HEK293 (cell line): ENCODE measurements around the gene CRACDL.

Experiments used
- ELK4 ChIP-seq: IDR thresholded peaks from 2 replicates; pipeline ENCODE4 v1.6.1; 2011; ENCODE audit warnings: mild to moderate bottlenecking, low read depth, low read length, borderline replicate concordance
- IKZF3 ChIP-seq: fragments of 450-650 bp; IDR thresholded peaks from 2 replicates; pipeline ENCODE4 v1.5.0; 2018; ENCODE audit warnings: missing biosample characterization, mild to moderate bottlenecking, missing genetic modification characterization, moderate library complexity
- MYNN ChIP-seq: fragments of 450-650 bp; formaldehyde crosslinking; IDR thresholded peaks from 2 replicates; pipeline ENCODE4 v1.5.1; 2016; ENCODE audit warnings: missing biosample characterization, missing genetic modification characterization, borderline replicate concordance
- YY1 ChIP-seq: fragments of 450-650 bp; formaldehyde crosslinking; IDR thresholded peaks from 2 replicates; pipeline ENCODE4 v1.5.1; 2018; ENCODE audit warnings: missing biosample characterization, missing genetic modification characterization
- ZBTB6 ChIP-seq: fragments of 450-650 bp; formaldehyde crosslinking; IDR thresholded peaks from 2 replicates; pipeline ENCODE4 v1.5.1; 2017; ENCODE audit warnings: missing biosample characterization, missing genetic modification characterization
- ZNF514 ChIP-seq: fragments of 450-650 bp; formaldehyde crosslinking; IDR thresholded peaks from 2 replicates; pipeline ENCODE4 v1.5.1; 2016; ENCODE audit warnings: missing biosample characterization, missing genetic modification characterization
- ZNF76 ChIP-seq: fragments of 450-650 bp; formaldehyde crosslinking; IDR thresholded peaks from 2 replicates; pipeline ENCODE4; 2016; ENCODE audit warnings: low read depth, missing biosample characterization, missing genetic modification characterization, borderline replicate concordance
- TF ChIP-seq, protein P1 (sequence below): fragments of 450-650 bp; formaldehyde crosslinking; IDR thresholded peaks from 2 replicates; pipeline ENCODE4 v1.5.1; 2016; ENCODE audit warnings: missing biosample characterization, missing genetic modification characterization
- TF ChIP-seq, protein P2 (sequence below): fragments of 450-650 bp; formaldehyde crosslinking; IDR thresholded peaks from 2 replicates; pipeline ENCODE4 v1.5.1; 2016; ENCODE audit warnings: missing biosample characterization, missing genetic modification characterization

- no peak for TF ChIP-seq ZBTB6 (tag by site-specific recombination)
- TF ChIP-seq ZNF514 (tag by site-specific recombination), result no peak
- TF ChIP-seq YY1 (tag by site-specific recombination), result no peak
- TF ChIP-seq, protein P1, sequence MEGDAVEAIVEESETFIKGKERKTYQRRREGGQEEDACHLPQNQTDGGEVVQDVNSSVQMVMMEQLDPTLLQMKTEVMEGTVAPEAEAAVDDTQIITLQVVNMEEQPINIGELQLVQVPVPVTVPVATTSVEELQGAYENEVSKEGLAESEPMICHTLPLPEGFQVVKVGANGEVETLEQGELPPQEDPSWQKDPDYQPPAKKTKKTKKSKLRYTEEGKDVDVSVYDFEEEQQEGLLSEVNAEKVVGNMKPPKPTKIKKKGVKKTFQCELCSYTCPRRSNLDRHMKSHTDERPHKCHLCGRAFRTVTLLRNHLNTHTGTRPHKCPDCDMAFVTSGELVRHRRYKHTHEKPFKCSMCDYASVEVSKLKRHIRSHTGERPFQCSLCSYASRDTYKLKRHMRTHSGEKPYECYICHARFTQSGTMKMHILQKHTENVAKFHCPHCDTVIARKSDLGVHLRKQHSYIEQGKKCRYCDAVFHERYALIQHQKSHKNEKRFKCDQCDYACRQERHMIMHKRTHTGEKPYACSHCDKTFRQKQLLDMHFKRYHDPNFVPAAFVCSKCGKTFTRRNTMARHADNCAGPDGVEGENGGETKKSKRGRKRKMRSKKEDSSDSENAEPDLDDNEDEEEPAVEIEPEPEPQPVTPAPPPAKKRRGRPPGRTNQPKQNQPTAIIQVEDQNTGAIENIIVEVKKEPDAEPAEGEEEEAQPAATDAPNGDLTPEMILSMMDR (tag by site-specific recombination), result no peak
- TF ChIP-seq, protein P2, sequence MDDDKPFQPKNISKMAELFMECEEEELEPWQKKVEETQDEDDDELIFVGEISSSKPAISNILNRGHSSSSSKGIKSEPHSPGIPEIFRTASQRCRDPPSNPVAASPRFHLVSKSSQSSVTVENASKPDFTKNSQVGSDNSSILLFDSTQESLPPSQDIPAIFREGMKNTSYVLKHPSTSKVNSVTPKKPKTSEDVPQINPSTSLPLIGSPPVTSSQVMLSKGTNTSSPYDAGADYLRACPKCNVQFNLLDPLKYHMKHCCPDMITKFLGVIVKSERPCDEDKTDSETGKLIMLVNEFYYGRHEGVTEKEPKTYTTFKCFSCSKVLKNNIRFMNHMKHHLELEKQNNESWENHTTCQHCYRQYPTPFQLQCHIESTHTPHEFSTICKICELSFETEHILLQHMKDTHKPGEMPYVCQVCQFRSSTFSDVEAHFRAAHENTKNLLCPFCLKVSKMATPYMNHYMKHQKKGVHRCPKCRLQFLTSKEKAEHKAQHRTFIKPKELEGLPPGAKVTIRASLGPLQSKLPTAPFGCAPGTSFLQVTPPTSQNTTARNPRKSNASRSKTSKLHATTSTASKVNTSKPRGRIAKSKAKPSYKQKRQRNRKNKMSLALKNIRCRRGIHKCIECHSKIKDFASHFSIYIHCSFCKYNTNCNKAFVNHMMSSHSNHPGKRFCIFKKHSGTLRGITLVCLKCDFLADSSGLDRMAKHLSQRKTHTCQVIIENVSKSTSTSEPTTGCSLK, result no peak
- no peak for TF ChIP-seq IKZF3 (tag by site-specific recombination)
- TF ChIP-seq MYNN (tag by site-specific recombination), result no peak
- no peak for TF ChIP-seq ELK4
- no peak for TF ChIP-seq ZNF76
These were observed 148.3 kb downstream of the CRACDL start for GRCh38 chr2:98787700-98788099.
